WTC11 (cell line): ENCODE results near the gene DNAJC3. TPM values are rescaled to one million over a fixed set of nuclear protein-coding genes. Genes with fewer than 3 reads are reported as not detected.

Source experiments
- ATAC-seq: fragments of 200-7000 bp; cut with Tn5 transposase; 2 replicates; pipeline ENCODE4 v1.10.0; 2021; ENCODE audit warnings: mild to moderate bottlenecking, moderate library complexity
- CTCF ChIA-PET: fragments of 300-600 bp; sonication (Branson Sonifier 250); formaldehyde crosslinking; loops from one replicate; lab custom pipeline; 2021; ENCODE audit warnings: antibody characterized with exemption; lab: Charles Lee
- POLR2A ChIA-PET: fragments of 350-600 bp; sonication (Branson Sonifier 250); formaldehyde crosslinking; loops from one replicate; lab custom pipeline; 2021; ENCODE audit warnings: antibody characterized with exemption; lab: Charles Lee
- DNase-seq: peaks from one replicate; pipeline ENCODE4 v3.0.0; 2021; ENCODE audit warnings: low spot score
- H3K27ac Mint-ChIP-seq: 2 replicates; pipeline ENCODE4 v1.8.0; 2021; ENCODE audit warnings: mixed read lengths
- H3K27me3 Mint-ChIP-seq: 2 replicates; pipeline ENCODE4 v1.8.0; 2021; ENCODE audit warnings: low read depth, mild to moderate bottlenecking, moderate library complexity, mixed read lengths
- H3K36me3 Mint-ChIP-seq: 2 replicates; pipeline ENCODE4 v1.8.0; 2021; ENCODE audit warnings: mixed read lengths
- H3K4me1 Mint-ChIP-seq: 2 replicates; pipeline ENCODE4 v1.8.0; 2022; ENCODE audit warnings: mixed read lengths
- H3K4me3 Mint-ChIP-seq: 2 replicates; pipeline ENCODE4 v1.8.0; 2021; ENCODE audit warnings: mild to moderate bottlenecking, moderate library complexity, mixed read lengths
- H3K9me3 Mint-ChIP-seq: 2 replicates; pipeline ENCODE4 v1.8.0; 2021; ENCODE audit warnings: mixed read lengths
- GABPB1 ChIP-seq: sonication (generic); formaldehyde crosslinking; IDR thresholded peaks from 2 replicates; pipeline ENCODE4 v1.8.1; 2023; ENCODE audit warnings: mild to moderate bottlenecking, missing genetic modification reagents
- PRRX2 ChIP-seq: fragments of 250-450 bp; sonication (Bioruptor Pico); IDR thresholded peaks from 2 replicates; pipeline ENCODE4 v1.8.0; 2021; ENCODE audit warnings: mild to moderate bottlenecking
- RELA ChIP-seq: sonication (generic); formaldehyde crosslinking; IDR thresholded peaks from 2 replicates; pipeline ENCODE4 v1.8.1; 2022; ENCODE audit warnings: missing genetic modification reagents, mild to moderate bottlenecking, borderline replicate concordance
- SP1 ChIP-seq: sonication (generic); formaldehyde crosslinking; conservative IDR thresholded peaks from 2 replicates; pipeline ENCODE4 v1.8.1; 2022; ENCODE audit warnings: missing genetic modification reagents
- ZNF232 ChIP-seq: sonication (generic); formaldehyde crosslinking; IDR thresholded peaks from 2 replicates; pipeline ENCODE4 v1.8.0; 2022; ENCODE audit warnings: mild to moderate bottlenecking, missing genetic modification reagents
- ZNF416 ChIP-seq: fragments of 250-450 bp; sonication (Bioruptor Pico); IDR thresholded peaks from 2 replicates; pipeline ENCODE4 v1.9.0; 2021; ENCODE audit warnings: mild to moderate bottlenecking, inconsistent platforms
- total RNA-seq: library from RNA; stranded (reverse); gene quantifications from 3 replicates; pipeline ENCODE4 v1.2.3, GENCODE V29; 2021
- TF ChIP-seq, protein P1 (sequence below): sonication (generic); formaldehyde crosslinking; IDR thresholded peaks from 2 replicates; pipeline ENCODE4 v1.8.0; 2022; ENCODE audit warnings: missing genetic modification reagents
- TF ChIP-seq, protein P2 (sequence below): fragments of 250-450 bp; sonication (Bioruptor Pico); IDR thresholded peaks from 2 replicates; pipeline ENCODE4 v1.8.0; 2021; ENCODE audit warnings: mild to moderate bottlenecking
- TF ChIP-seq, protein P3 (sequence below): fragments of 250-450 bp; sonication (Bioruptor Pico); IDR thresholded peaks from 2 replicates; pipeline ENCODE4 v1.9.0; 2021; ENCODE audit warnings: mild to moderate bottlenecking
- TF ChIP-seq, protein P4 (sequence below): sonication (generic); formaldehyde crosslinking; IDR thresholded peaks from 2 replicates; pipeline ENCODE4 v1.8.0; 2022; ENCODE audit warnings: mild to moderate bottlenecking, missing genetic modification reagents
- TF ChIP-seq, protein P5 (sequence below): sonication (generic); formaldehyde crosslinking; IDR thresholded peaks from 2 replicates; pipeline ENCODE4 v1.8.1; 2022; ENCODE audit warnings: low read depth, mild to moderate bottlenecking, moderate library complexity, missing genetic modification reagents, borderline replicate concordance
- TF ChIP-seq, protein P6 (sequence below): fragments of 250-450 bp; sonication (Bioruptor Pico); IDR thresholded peaks from 2 replicates; pipeline ENCODE4 v1.9.0; 2021; ENCODE audit warnings: mild to moderate bottlenecking, borderline replicate concordance
- TF ChIP-seq, protein P7 (sequence below): sonication (generic); formaldehyde crosslinking; IDR thresholded peaks from 2 replicates; pipeline ENCODE4 v1.8.0; 2023; ENCODE audit warnings: missing genetic modification reagents, mild to moderate bottlenecking, borderline replicate concordance

DNAJC3 gene
- total RNA-seq, 1 experiment from 2014 or later: 20.0 TPM

DNA sequence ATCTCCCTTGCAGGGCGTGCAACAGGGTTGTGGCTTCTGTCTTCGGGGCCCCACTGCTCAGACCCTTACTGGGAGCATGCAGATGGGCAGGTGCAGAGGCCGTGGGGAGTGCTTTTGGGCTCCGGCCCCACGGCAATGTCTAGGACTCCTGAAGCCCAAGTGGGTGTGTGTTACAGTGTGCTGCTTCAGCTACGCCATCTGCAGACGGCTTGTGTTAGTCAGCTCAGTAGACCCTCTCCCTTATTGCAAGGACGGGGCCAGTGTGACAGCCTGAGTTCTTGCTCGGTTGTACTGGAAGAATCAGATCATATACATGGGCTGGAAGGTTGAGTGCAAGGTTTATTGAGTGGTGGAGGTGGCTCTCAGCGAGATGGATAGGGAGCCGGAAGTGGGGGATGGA is 39.3 kb downstream of the DNAJC3 start:
- H3K4me1 Mint-ChIP-seq: no peaks in the 10 kb centered on the region
- DNase-seq (peak; percentile 29), ATAC-seq (peak; percentile 96)
- ChIA-PET CTCF (no interaction called here), POLR2A (no interaction called here)
- no peak overlapping the region for H3K27ac Mint-ChIP-seq
- H3K27me3 Mint-ChIP-seq: no peaks in the 10 kb centered on the region
- peaks cover 15% of the 10 kb centered on the region for H3K36me3 Mint-ChIP-seq
- H3K4me3 Mint-ChIP-seq: no peak overlapping the region
- H3K9me3 Mint-ChIP-seq: peaks cover 6% of the 10 kb centered on the region; the same call in 1 of the 2 replicates
- TF ChIP-seq ZNF232 (no peak), ZNF416 (CRISPR knock-in tag) (no peak), SP1 (CRISPR knock-in tag) (no peak), RELA (CRISPR knock-in tag) (no peak)
- TF ChIP-seq, protein P1, sequence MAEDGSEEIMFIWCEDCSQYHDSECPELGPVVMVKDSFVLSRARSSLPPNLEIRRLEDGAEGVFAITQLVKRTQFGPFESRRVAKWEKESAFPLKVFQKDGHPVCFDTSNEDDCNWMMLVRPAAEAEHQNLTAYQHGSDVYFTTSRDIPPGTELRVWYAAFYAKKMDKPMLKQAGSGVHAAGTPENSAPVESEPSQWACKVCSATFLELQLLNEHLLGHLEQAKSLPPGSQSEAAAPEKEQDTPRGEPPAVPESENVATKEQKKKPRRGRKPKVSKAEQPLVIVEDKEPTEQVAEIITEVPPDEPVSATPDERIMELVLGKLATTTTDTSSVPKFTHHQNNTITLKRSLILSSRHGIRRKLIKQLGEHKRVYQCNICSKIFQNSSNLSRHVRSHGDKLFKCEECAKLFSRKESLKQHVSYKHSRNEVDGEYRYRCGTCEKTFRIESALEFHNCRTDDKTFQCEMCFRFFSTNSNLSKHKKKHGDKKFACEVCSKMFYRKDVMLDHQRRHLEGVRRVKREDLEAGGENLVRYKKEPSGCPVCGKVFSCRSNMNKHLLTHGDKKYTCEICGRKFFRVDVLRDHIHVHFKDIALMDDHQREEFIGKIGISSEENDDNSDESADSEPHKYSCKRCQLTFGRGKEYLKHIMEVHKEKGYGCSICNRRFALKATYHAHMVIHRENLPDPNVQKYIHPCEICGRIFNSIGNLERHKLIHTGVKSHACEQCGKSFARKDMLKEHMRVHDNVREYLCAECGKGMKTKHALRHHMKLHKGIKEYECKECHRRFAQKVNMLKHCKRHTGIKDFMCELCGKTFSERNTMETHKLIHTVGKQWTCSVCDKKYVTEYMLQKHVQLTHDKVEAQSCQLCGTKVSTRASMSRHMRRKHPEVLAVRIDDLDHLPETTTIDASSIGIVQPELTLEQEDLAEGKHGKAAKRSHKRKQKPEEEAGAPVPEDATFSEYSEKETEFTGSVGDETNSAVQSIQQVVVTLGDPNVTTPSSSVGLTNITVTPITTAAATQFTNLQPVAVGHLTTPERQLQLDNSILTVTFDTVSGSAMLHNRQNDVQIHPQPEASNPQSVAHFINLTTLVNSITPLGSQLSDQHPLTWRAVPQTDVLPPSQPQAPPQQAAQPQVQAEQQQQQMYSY (CRISPR knock-in tag): no peak
- TF ChIP-seq, protein P2, sequence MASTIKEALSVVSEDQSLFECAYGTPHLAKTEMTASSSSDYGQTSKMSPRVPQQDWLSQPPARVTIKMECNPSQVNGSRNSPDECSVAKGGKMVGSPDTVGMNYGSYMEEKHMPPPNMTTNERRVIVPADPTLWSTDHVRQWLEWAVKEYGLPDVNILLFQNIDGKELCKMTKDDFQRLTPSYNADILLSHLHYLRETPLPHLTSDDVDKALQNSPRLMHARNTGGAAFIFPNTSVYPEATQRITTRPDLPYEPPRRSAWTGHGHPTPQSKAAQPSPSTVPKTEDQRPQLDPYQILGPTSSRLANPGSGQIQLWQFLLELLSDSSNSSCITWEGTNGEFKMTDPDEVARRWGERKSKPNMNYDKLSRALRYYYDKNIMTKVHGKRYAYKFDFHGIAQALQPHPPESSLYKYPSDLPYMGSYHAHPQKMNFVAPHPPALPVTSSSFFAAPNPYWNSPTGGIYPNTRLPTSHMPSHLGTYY: no peak
- TF ChIP-seq, protein P3, sequence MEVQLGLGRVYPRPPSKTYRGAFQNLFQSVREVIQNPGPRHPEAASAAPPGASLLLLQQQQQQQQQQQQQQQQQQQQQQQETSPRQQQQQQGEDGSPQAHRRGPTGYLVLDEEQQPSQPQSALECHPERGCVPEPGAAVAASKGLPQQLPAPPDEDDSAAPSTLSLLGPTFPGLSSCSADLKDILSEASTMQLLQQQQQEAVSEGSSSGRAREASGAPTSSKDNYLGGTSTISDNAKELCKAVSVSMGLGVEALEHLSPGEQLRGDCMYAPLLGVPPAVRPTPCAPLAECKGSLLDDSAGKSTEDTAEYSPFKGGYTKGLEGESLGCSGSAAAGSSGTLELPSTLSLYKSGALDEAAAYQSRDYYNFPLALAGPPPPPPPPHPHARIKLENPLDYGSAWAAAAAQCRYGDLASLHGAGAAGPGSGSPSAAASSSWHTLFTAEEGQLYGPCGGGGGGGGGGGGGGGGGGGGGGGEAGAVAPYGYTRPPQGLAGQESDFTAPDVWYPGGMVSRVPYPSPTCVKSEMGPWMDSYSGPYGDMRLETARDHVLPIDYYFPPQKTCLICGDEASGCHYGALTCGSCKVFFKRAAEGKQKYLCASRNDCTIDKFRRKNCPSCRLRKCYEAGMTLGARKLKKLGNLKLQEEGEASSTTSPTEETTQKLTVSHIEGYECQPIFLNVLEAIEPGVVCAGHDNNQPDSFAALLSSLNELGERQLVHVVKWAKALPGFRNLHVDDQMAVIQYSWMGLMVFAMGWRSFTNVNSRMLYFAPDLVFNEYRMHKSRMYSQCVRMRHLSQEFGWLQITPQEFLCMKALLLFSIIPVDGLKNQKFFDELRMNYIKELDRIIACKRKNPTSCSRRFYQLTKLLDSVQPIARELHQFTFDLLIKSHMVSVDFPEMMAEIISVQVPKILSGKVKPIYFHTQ (CRISPR knock-in tag): no peak
- TF ChIP-seq, protein P4, sequence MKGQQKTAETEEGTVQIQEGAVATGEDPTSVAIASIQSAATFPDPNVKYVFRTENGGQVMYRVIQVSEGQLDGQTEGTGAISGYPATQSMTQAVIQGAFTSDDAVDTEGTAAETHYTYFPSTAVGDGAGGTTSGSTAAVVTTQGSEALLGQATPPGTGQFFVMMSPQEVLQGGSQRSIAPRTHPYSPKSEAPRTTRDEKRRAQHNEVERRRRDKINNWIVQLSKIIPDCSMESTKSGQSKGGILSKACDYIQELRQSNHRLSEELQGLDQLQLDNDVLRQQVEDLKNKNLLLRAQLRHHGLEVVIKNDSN: no peak

DNA sequence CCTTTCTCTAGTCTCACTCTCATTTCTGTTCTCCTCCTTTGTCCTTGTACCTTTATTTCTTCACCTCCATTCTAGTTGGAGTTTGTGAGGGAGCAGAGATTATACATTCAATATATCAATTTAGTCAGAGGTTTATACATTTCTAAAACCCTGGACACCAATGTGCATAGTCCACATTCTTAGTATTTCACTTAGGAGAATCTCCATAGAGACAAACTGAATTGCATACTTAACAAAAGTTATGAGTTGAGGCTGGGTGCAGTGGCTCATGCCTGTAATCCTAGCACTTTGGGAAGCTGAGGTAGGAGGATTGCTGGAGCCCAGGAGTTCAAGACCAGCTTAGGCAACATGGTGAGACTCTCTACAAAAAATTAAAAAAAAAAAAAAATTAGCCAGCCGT is 45.3 kb downstream of the DNAJC3 start:
- Mint-ChIP-seq H3K4me3 (no peak overlapping the region), H3K4me1 (no peaks in the 10 kb centered on the region; the same call in 1 of the 2 replicates), H3K27ac (no peak overlapping the region), H3K9me3 (peaks cover 5% of the 10 kb centered on the region; the same call in 1 of the 2 replicates), H3K27me3 (no peaks in the 10 kb centered on the region), H3K36me3 (peaks cover 9% of the 10 kb centered on the region)
- ATAC-seq: no peak
- POLR2A ChIA-PET: no interaction called here
- no peak for DNase-seq
- CTCF ChIA-PET: no interaction called here
- TF ChIP-seq PRRX2 (CRISPR knock-in tag) (no peak), GABPB1 (no peak)
- TF ChIP-seq, protein P5, sequence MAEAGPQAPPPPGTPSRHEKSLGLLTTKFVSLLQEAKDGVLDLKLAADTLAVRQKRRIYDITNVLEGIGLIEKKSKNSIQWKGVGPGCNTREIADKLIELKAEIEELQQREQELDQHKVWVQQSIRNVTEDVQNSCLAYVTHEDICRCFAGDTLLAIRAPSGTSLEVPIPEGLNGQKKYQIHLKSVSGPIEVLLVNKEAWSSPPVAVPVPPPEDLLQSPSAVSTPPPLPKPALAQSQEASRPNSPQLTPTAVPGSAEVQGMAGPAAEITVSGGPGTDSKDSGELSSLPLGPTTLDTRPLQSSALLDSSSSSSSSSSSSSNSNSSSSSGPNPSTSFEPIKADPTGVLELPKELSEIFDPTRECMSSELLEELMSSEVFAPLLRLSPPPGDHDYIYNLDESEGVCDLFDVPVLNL (CRISPR knock-in tag): no peak
- TF ChIP-seq, protein P6, sequence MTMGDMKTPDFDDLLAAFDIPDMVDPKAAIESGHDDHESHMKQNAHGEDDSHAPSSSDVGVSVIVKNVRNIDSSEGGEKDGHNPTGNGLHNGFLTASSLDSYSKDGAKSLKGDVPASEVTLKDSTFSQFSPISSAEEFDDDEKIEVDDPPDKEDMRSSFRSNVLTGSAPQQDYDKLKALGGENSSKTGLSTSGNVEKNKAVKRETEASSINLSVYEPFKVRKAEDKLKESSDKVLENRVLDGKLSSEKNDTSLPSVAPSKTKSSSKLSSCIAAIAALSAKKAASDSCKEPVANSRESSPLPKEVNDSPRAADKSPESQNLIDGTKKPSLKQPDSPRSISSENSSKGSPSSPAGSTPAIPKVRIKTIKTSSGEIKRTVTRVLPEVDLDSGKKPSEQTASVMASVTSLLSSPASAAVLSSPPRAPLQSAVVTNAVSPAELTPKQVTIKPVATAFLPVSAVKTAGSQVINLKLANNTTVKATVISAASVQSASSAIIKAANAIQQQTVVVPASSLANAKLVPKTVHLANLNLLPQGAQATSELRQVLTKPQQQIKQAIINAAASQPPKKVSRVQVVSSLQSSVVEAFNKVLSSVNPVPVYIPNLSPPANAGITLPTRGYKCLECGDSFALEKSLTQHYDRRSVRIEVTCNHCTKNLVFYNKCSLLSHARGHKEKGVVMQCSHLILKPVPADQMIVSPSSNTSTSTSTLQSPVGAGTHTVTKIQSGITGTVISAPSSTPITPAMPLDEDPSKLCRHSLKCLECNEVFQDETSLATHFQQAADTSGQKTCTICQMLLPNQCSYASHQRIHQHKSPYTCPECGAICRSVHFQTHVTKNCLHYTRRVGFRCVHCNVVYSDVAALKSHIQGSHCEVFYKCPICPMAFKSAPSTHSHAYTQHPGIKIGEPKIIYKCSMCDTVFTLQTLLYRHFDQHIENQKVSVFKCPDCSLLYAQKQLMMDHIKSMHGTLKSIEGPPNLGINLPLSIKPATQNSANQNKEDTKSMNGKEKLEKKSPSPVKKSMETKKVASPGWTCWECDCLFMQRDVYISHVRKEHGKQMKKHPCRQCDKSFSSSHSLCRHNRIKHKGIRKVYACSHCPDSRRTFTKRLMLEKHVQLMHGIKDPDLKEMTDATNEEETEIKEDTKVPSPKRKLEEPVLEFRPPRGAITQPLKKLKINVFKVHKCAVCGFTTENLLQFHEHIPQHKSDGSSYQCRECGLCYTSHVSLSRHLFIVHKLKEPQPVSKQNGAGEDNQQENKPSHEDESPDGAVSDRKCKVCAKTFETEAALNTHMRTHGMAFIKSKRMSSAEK (CRISPR knock-in tag): no peak
- TF ChIP-seq, protein P7, sequence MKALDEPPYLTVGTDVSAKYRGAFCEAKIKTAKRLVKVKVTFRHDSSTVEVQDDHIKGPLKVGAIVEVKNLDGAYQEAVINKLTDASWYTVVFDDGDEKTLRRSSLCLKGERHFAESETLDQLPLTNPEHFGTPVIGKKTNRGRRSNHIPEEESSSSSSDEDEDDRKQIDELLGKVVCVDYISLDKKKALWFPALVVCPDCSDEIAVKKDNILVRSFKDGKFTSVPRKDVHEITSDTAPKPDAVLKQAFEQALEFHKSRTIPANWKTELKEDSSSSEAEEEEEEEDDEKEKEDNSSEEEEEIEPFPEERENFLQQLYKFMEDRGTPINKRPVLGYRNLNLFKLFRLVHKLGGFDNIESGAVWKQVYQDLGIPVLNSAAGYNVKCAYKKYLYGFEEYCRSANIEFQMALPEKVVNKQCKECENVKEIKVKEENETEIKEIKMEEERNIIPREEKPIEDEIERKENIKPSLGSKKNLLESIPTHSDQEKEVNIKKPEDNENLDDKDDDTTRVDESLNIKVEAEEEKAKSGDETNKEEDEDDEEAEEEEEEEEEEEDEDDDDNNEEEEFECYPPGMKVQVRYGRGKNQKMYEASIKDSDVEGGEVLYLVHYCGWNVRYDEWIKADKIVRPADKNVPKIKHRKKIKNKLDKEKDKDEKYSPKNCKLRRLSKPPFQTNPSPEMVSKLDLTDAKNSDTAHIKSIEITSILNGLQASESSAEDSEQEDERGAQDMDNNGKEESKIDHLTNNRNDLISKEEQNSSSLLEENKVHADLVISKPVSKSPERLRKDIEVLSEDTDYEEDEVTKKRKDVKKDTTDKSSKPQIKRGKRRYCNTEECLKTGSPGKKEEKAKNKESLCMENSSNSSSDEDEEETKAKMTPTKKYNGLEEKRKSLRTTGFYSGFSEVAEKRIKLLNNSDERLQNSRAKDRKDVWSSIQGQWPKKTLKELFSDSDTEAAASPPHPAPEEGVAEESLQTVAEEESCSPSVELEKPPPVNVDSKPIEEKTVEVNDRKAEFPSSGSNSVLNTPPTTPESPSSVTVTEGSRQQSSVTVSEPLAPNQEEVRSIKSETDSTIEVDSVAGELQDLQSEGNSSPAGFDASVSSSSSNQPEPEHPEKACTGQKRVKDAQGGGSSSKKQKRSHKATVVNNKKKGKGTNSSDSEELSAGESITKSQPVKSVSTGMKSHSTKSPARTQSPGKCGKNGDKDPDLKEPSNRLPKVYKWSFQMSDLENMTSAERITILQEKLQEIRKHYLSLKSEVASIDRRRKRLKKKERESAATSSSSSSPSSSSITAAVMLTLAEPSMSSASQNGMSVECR: no peak
- TF ChIP-seq, protein P2: no peak
